Heart left ventricle (tissue), 16 donors: ENCODE data around the gene PSTPIP1. TPM values are rescaled to one million over a fixed set of nuclear protein-coding genes. Genes with fewer than 3 reads are reported as not detected.

Experiments used
- ATAC-seq, 4 donors: fragments of 200-7000 bp; cut with Tn5 transposase; one replicate each; pipeline ENCODE4 v1.9.1; 2020 to 2022; ENCODE audit warnings: moderate library complexity in 4 of 4, mild to moderate bottlenecking in 3 of 4, moderate number of reproducible peaks in 1 of 4
- DNase-seq, 5 donors: peaks; one replicate each; pipeline ENCODE4 v3.0.0-alpha.2; 2020
- H3K27ac ChIP-seq, 12 donors: fragments of 200-600 bp; sonication (generic) in 4 of 12; one replicate each; pipeline versions ENCODE4 v1.5.0 to v1.8.0; 2016 to 2022; ENCODE audit warnings: mild to moderate bottlenecking in 2 of 12
- H3K27me3 ChIP-seq, 9 donors: fragments of 200-600 bp; sonication (generic) in 2 of 9; one replicate each; pipeline versions ENCODE4 v1.5.1 to v1.8.0; 2016 to 2022; ENCODE audit warnings: mild to moderate bottlenecking in 3 of 9
- H3K36me3 ChIP-seq, 9 donors: fragments of 200-600 bp; sonication (generic) in 2 of 9; one replicate each; pipeline versions ENCODE4 v1.5.0 to v1.8.0; 2018 to 2022; ENCODE audit warnings: mild to moderate bottlenecking in 2 of 9
- H3K4me1 ChIP-seq, 12 donors: fragments of 200-600 bp; sonication (generic) in 4 of 12; one replicate each; pipeline versions ENCODE4 v1.5.0 to v1.8.0; 2016 to 2022; ENCODE audit warnings: mild to moderate bottlenecking in 3 of 12
- H3K4me3 ChIP-seq, 12 donors: fragments of 200-600 bp; sonication (generic) in 4 of 12; one replicate each; pipeline versions ENCODE4 v1.5.0 to v1.8.0; 2017 to 2022; ENCODE audit warnings: mild to moderate bottlenecking in 9 of 12, moderate library complexity in 4 of 12
- H3K9me3 ChIP-seq, 12 donors: fragments of 200-600 bp; sonication (generic) in 4 of 12; one replicate each; pipeline versions ENCODE4 v1.5.0 to v1.8.0; 2016 to 2022; ENCODE audit warnings: mild to moderate bottlenecking in 1 of 12
- CTCF ChIP-seq, 12 donors: fragments of 200-600 bp; sonication (generic) in 4 of 12; IDR thresholded peaks; one replicate each; pipeline versions ENCODE4 v1.5.0 to v1.8.0; 2018 to 2022; ENCODE audit warnings: antibody characterized with exemption in 12 of 12, mild to moderate bottlenecking in 5 of 12
- POLR2A ChIP-seq, 2 donors: fragments of 450-650 bp; IDR thresholded peaks; one replicate each; pipeline ENCODE4 v1.6.1; 2017; ENCODE audit warnings: antibody characterized with exemption in 2 of 2, mild to moderate bottlenecking in 2 of 2, moderate library complexity in 2 of 2
- WGBS, 4 donors: extraction: QIAGEN DNeasy Blood & Tissue Kit in 2 of 4; methylation state at CpG; one replicate each; pipeline versions ENCODE4 v1.1.5 to v1.1.7; 2013 to 2018; 5-methylcytosine and 5-hydroxymethylcytosine counted together
- intact Hi-C, 10 donors: fragments of 100-400 bp; cut with DNase I; formaldehyde crosslinking; loops; one replicate each; pipeline versions ENCODE4 v1.11.1 to v1.14.2; 2022
- polyA plus RNA-seq, 2 donors: library from polyadenylated mRNA; stranded (reverse); fragments of 200-250 nt; gene quantifications; one replicate each; pipeline ENCODE4 v1.2.3, GENCODE V29; 2013
- total RNA-seq, 9 donors: library from RNA; depleted of rRNA in 2 of 9; stranded (reverse); fragments of >200 nt in 2 of 9; fragmentation: NEBNext Ultra II Directional in 3 of 9; extraction: Animal tissue kit (Norgen Biotek cat#: 25700) in 3 of 9; gene quantifications; one replicate each; pipeline versions ENCODE4 v1.1.0 to v1.2.4, GENCODE V29; 2016 to 2023
- donor health status: ischemic (EF 13 %, LVEDD 7.1; RV severe dilation, severe dysfunction).
- donor health status: healthy with polysubstance abuse.
- donor health status: DM: no; HTN: yes; CAD: no.
- donor health status: DM: no; HTN: no; CAD: no.
- donor health status: ischemic (EF 25% LVEDD 6.9; RV normal size, moderate dysfunction).
- donor health status: ischemic (EF 25% LVEDD 5.7; RV mildly dilated, moderate dysfunction).
- donor health status: healthy.
- donor health status: DM: yes; HTN: yes; CAD: no.
- donor health status: ischemic (EF 35%, LVEDD 5.7; RV mildly dilated, moderate dysfunction).
- donor health status: nonischemic (EF 11% LVEDD 7.7; RV severe dilation, severe dysfunction).
- donor health status: DM: yes; HTN: yes; CAD: no.
- donor health status: PGD.
- donor health status: ischemic (EF 29% LVEDD 5.4; RV normal size, mild dysfunction).
- donor health status: nonischemic (EF 23%, LVEDD 6.1; RV moderate dilation, normal function).

PSTPIP1 gene
- total and polyA plus RNA-seq, 11 donors, result 1.3 to 17.2 (median 2.9) TPM

GRCh38 chr15:77015646-77016320, 20.9 kb downstream of the PSTPIP1 start:
- Histone ChIP-seq H3K4me1 (peaks cover 0 to 82% (median 4%) of the 10 kb centered on the region in 12 donors), H3K4me3 (peak overlapping the region in 5 of 12 donors; percentile 10 to 15 (median 12)), H3K9me3 (no peaks in the 10 kb centered on the region), H3K27me3 (no peaks in the 10 kb centered on the region), H3K27ac (no peak overlapping the region), H3K36me3 (peaks cover 0 to 12% (median 0%) of the 10 kb centered on the region in 9 donors)
- WGBS, 4 donors, result 41 to 58% (median 51%) methylated on average over 8 to 21 of the region's 21 CpGs
- peak in 2 of 4 donors; percentile 7 to 41 for ATAC-seq
- TF ChIP-seq POLR2A (IDR thresholded peaks at IDR 0.05) (no peak), CTCF (IDR thresholded peaks at IDR 0.05) (no peak)
- intact Hi-C loops, result no loop called here
- DNase-seq, result peak in 2 of 5 donors; percentile 35

GRCh38 chr15:77016321-77016695, 21.4 kb downstream of the PSTPIP1 start:
- no peaks in the 10 kb centered on the region for H3K27me3 ChIP-seq
- intact Hi-C loops, result no loop called here
- no peak overlapping the region for H3K4me3 ChIP-seq
- TF ChIP-seq POLR2A (IDR thresholded peaks at IDR 0.05), result no peak
- TF ChIP-seq CTCF (IDR thresholded peaks at IDR 0.05), result no peak
- peaks cover 0 to 12% (median 0%) of the 10 kb centered on the region in 9 donors for H3K36me3 ChIP-seq
- no peak overlapping the region for H3K27ac ChIP-seq
- no peak for ATAC-seq
- peak in 2 of 5 donors; percentile 16 to 42 for DNase-seq
- H3K4me1 ChIP-seq, result peaks cover 0 to 87% (median 7%) of the 10 kb centered on the region in 12 donors
- WGBS, 4 donors, result 91 to 100% (median 97%) methylated on average over 3 of the region's 3 CpGs
- no peaks in the 10 kb centered on the region for H3K9me3 ChIP-seq

GRCh38 chr15:77017091-77017660, 22.2 kb downstream of the PSTPIP1 start:
- TF ChIP-seq POLR2A (IDR thresholded peaks at IDR 0.05) (no peak), CTCF (IDR thresholded peaks at IDR 0.05) (no peak)
- Histone ChIP-seq H3K4me1 (peaks cover 0 to 96% (median 14%) of the 10 kb centered on the region in 12 donors), H3K4me3 (no peak overlapping the region), H3K27ac (no peak overlapping the region), H3K27me3 (no peaks in the 10 kb centered on the region), H3K36me3 (peaks cover 0 to 12% (median 0%) of the 10 kb centered on the region in 9 donors), H3K9me3 (no peaks in the 10 kb centered on the region)
- peak in 2 of 5 donors; percentile 24 to 57 for DNase-seq
- intact Hi-C loops, result no loop called here
- WGBS, 4 donors, result 92 to 96% (median 94%) methylated on average over 5 to 7 of the region's 7 CpGs
- no peak for ATAC-seq
